A673 (cell line): ENCODE results near the gene TTC24. TPM values are rescaled to one million over a fixed set of nuclear protein-coding genes. Genes with fewer than 3 reads are reported as not detected.

Experiments used
- BruUV-seq: library from RNA; stranded (reverse); fragments of 400-500 nt; replicated peaks from 2 replicates; lab custom pipeline; 2021; lab: Mats Ljungman, UMichigan
- CTCF ChIA-PET: fragments of 300-600 bp; sonication (Branson Sonifier 250); formaldehyde crosslinking; loops from one replicate; lab custom pipeline; 2022; ENCODE audit warnings: antibody characterized with exemption; lab: Charles Lee
- POLR2A ChIA-PET: fragments of 300-600 bp; sonication (Branson Sonifier 250); formaldehyde crosslinking; loops from one replicate; lab custom pipeline; 2022; ENCODE audit warnings: antibody characterized with exemption; ENCODE audit not compliant: low non-redundant PET; lab: Charles Lee
- DNase-seq: peaks from one replicate; pipeline ENCODE4 v3.0.0-alpha.2; 2015; ENCODE audit warnings: low spot score
- H3K27ac ChIP-seq: fragments of 200-600 bp; sonication (generic); 2 replicates; pipeline ENCODE4 v1.5.1; 2016; ENCODE audit warnings: mixed run types, low read depth, mild to moderate bottlenecking, mixed read lengths, antibody characterized with exemption, low read length; ENCODE audit not compliant: poor library complexity, severe bottlenecking
- H3K27me3 ChIP-seq: fragments of 200-600 bp; sonication (generic); replicated peaks from 2 replicates; pipeline ENCODE4 v1.6.1; 2017; ENCODE audit warnings: mixed run types, low read depth, mild to moderate bottlenecking, mixed read lengths, antibody characterized with exemption, low read length; ENCODE audit not compliant: insufficient read depth, poor library complexity
- H3K36me3 ChIP-seq: fragments of 200-600 bp; sonication (generic); 2 replicates; pipeline ENCODE4 v1.6.1; 2016; ENCODE audit warnings: mixed run types, mild to moderate bottlenecking, mixed read lengths, antibody characterized with exemption, low read length; ENCODE audit not compliant: insufficient read depth, poor library complexity, severe bottlenecking
- H3K4me1 ChIP-seq: fragments of 200-600 bp; sonication (generic); 2 replicates; pipeline ENCODE4 v1.6.1; 2017; ENCODE audit warnings: mixed run types, mild to moderate bottlenecking, mixed read lengths, antibody characterized with exemption, low read length; ENCODE audit not compliant: insufficient read depth, poor library complexity, severe bottlenecking
- H3K4me3 ChIP-seq: fragments of 200-600 bp; sonication (generic); 2 replicates; pipeline ENCODE4 v1.5.1; 2016; ENCODE audit warnings: low read depth, mixed run types, mild to moderate bottlenecking, mixed read lengths, low read length; ENCODE audit not compliant: poor library complexity, severe bottlenecking
- H3K9me3 ChIP-seq: fragments of 200-600 bp; sonication (generic); 2 replicates; pipeline ENCODE4 v1.6.1; 2016; ENCODE audit warnings: mixed run types, low read depth, mild to moderate bottlenecking, mixed read lengths, antibody characterized with exemption, low read length; ENCODE audit not compliant: poor library complexity, severe bottlenecking
- CTCF ChIP-seq: fragments of 300-800, 200-600 bp; sonication (generic); conservative IDR thresholded peaks from 2 replicates; pipeline ENCODE4 v1.5.1; 2017; ENCODE audit warnings: low read depth, mild to moderate bottlenecking, antibody characterized with exemption, low read length, moderate library complexity, mixed read lengths
- EZH2 ChIP-seq: fragments of 200-600 bp; sonication (generic); IDR thresholded peaks from 2 replicates; pipeline ENCODE4 v1.6.1; 2017; ENCODE audit warnings: borderline replicate concordance, low read depth, mild to moderate bottlenecking, mixed read lengths, antibody characterized with exemption, low read length; ENCODE audit not compliant: poor library complexity, severe bottlenecking
- intact Hi-C: fragments of 100-400 bp; cut with micrococcal nuclease; formaldehyde crosslinking; loops from one replicate; pipeline ENCODE4 v1.10.0; 2022; ENCODE audit not compliant: unreplicated experiment
- total RNA-seq: library from RNA; stranded (reverse); gene quantifications from 2 replicates; pipeline ENCODE4 v1.2.3, GENCODE V29; 2021

TTC24 gene
- total RNA-seq, 1 experiment from 2014 or later: not detected

DNA sequence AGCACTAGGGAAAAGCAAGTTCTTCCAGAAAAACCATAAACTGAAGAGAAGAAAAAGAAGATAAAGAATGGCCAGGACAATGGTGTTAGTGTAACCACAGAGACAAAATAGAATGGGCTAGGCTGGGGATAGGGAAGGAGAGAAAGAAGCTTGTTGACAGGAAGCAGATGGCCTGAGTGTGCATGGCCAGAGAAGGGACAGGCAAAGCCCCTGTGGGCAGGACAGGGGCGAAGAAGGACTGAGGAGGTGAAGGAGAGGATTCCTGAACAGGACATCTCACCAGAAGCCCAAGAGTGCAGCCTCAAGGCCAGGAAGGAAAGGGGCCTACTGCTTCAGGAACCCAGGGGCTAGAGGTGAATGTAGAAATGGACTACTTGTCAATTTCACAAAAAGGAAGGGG is 36.5 kb upstream of the TTC24 start:
- Histone ChIP-seq H3K4me1 (no peaks in the 10 kb centered on the region), H3K36me3 (peaks cover 30% of the 10 kb centered on the region), H3K27me3 (no peaks in the 10 kb centered on the region), H3K27ac (no peak overlapping the region), H3K4me3 (no peak overlapping the region), H3K9me3 (no peaks in the 10 kb centered on the region)
- ChIA-PET POLR2A (no interaction called here), CTCF (no interaction called here)
- no TSS peak for BruUV-seq
- no peak for DNase-seq
- TF ChIP-seq CTCF (no peak), EZH2 (no peak)
- intact Hi-C loops: no loop called here

DNA sequence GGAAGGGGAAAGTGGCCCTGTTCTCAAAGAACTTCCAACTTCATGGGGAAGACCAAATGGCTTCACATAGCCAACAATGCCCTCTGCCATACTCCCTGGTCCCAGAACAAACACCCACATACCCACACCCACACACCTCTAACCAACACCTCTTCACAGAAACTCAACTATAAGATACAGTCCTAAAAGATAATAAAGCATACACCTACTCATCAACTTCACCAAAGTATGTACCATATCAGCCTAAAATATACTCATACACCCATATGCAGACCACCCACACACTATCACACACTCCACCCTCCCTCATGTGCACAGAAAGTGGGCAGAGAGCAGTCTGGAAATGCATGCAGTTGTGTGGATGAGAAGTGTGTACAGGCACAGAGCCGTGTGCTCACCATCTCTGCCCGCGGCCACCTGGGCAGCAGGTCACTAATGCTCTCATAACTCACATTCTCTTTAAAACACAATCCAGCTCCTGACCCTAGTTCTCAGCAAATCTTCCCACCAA is 34.9 kb upstream of the TTC24 start:
- Histone ChIP-seq H3K27ac (no peak overlapping the region), H3K27me3 (no peaks in the 10 kb centered on the region), H3K4me1 (no peaks in the 10 kb centered on the region), H3K9me3 (no peaks in the 10 kb centered on the region), H3K36me3 (peaks cover 19% of the 10 kb centered on the region), H3K4me3 (no peak overlapping the region)
- DNase-seq: no peak
- intact Hi-C loops: no loop called here
- POLR2A ChIA-PET: no interaction called here
- TF ChIP-seq EZH2: no peak
- no peak for TF ChIP-seq CTCF
- CTCF ChIA-PET: no interaction called here
- BruUV-seq: no TSS peak

DNA sequence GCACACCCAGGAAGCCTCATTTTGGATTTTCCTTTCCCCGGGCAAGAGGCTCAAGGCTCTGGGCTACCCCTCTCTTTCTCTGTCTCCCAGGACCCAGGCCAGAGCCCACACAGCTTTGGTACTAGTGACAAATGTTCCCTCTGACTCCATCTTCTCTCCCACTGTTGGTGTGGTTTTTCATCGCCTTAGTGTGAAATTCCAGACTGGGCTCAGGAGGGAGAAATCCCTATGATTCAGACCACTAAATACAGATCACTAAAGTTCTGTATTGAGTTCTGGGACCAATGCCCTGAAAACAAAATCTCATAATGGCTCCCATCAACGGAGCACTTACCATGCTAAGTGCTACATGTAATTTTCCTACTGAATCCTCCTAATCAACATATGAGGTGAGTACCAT is 33.3 kb upstream of the TTC24 start:
- Histone ChIP-seq H3K4me1 (no peaks in the 10 kb centered on the region), H3K9me3 (no peaks in the 10 kb centered on the region), H3K4me3 (no peak overlapping the region), H3K36me3 (peaks cover 11% of the 10 kb centered on the region), H3K27ac (no peak overlapping the region), H3K27me3 (no peaks in the 10 kb centered on the region)
- intact Hi-C loops: no loop called here
- BruUV-seq: no TSS peak
- ChIA-PET POLR2A (no interaction called here), CTCF (no interaction called here)
- no peak for DNase-seq
- TF ChIP-seq CTCF (no peak), EZH2 (no peak)
